Epithelial cell of proximal tubule (primary cell): ENCODE data around the gene FGD5. TPM values are rescaled to one million over a fixed set of nuclear protein-coding genes. Genes with fewer than 3 reads are reported as not detected.

Experiments used
- DNase-seq: peaks from one replicate; pipeline ENCODE4 v3.0.0-alpha.2; 2011; ENCODE audit warnings: low read depth
- H3K4me3 ChIP-seq: 2 replicates; pipeline ENCODE4 v1.5.1; 2011; ENCODE audit warnings: low read depth, mild to moderate bottlenecking, low read length
- CTCF ChIP-seq: conservative IDR thresholded peaks from 2 replicates; pipeline ENCODE4 v1.5.1; 2012; ENCODE audit warnings: low read depth, mild to moderate bottlenecking, low read length
- total RNA-seq: library from RNA; depleted of rRNA; stranded (reverse); fragments of >200 nt; gene quantifications from 2 replicates; pipeline ENCODE4 v1.2.3, GENCODE V29; 2015

Gene FGD5
- total RNA-seq, 1 donor from 2014 or later, result 0.06 TPM

- no peak for TF ChIP-seq CTCF
- DNase-seq, result peak; percentile 63
- peak overlapping the region; percentile 79 for H3K4me3 ChIP-seq
Observed at GRCh38 chr3:14947886-14948608, 129.3 kb downstream of the FGD5 start.

GRCh38 chr3:14948609-14949038 is 129.9 kb downstream of the FGD5 start:
- DNase-seq, result no peak
- H3K4me3 ChIP-seq, result peak overlapping the region; percentile 79
- TF ChIP-seq CTCF, result no peak

- H3K4me3 ChIP-seq, result peak overlapping the region; percentile 79
- DNase-seq, result no peak
- TF ChIP-seq CTCF, result no peak
Observed at GRCh38 chr3:14949126-14949525, 130.4 kb downstream of the FGD5 start.

- H3K4me3 ChIP-seq, result no peak overlapping the region
- DNase-seq, result no peak
- no peak for TF ChIP-seq CTCF
Observed at GRCh38 chr3:14950274-14950673, 131.5 kb downstream of the FGD5 start.

- H3K4me3 ChIP-seq, result no peak overlapping the region
- TF ChIP-seq CTCF, result no peak
- DNase-seq, result no peak
Observed at GRCh38 chr3:14957153-14957552, 138.4 kb downstream of the FGD5 start.

GRCh38 chr3:14957925-14958324 is 139.2 kb downstream of the FGD5 start:
- no peak for DNase-seq
- no peak for TF ChIP-seq CTCF
- no peak overlapping the region for H3K4me3 ChIP-seq

GRCh38 chr3:14959359-14959943 is 140.7 kb downstream of the FGD5 start:
- TF ChIP-seq CTCF, result no peak
- DNase-seq, result no peak
- no peak overlapping the region for H3K4me3 ChIP-seq
